Ovary (tissue), 9 donors: ENCODE results near the gene COL4A1. TPM values are rescaled to one million over a fixed set of nuclear protein-coding genes. Genes with fewer than 3 reads are reported as not detected.

ENCODE experiments used
- DNase-seq, 5 donors: peaks; one replicate each; pipeline ENCODE4 v3.0.0-alpha.2; 2019 to 2020
- H3K27ac ChIP-seq, 2 donors: fragments of 200-600 bp; one replicate each; pipeline versions ENCODE4 v1.5.1 to v1.8.0; 2019 to 2022
- H3K27me3 ChIP-seq: fragments of 200-600 bp; one replicate; pipeline ENCODE4 v1.8.0; 2022
- H3K36me3 ChIP-seq: fragments of 200-600 bp; sonication (generic); one replicate; pipeline ENCODE4 v1.5.1; 2019
- H3K4me1 ChIP-seq: one replicate; pipeline ENCODE4 v1.8.1; 2013; ENCODE audit warnings: mild to moderate bottlenecking, moderate library complexity; ENCODE audit not compliant: insufficient read depth
- H3K4me3 ChIP-seq: fragments of 200-600 bp; sonication (generic); one replicate; pipeline ENCODE4 v1.5.1; 2017
- H3K9me3 ChIP-seq, 2 donors: fragments of 200-600 bp in 1 of 2; sonication (generic) in 1 of 2; one replicate each; pipeline versions ENCODE4 v1.5.1 to v1.8.1; 2013 to 2019; ENCODE audit warnings: mild to moderate bottlenecking in 1 of 2, moderate library complexity in 1 of 2
- EP300 ChIP-seq: sonication (generic); formaldehyde crosslinking; IDR thresholded peaks from one replicate; pipeline ENCODE4 v1.6.1; 2017; ENCODE audit warnings: antibody characterized with exemption
- POLR2A ChIP-seq: fragments of 450-650 bp; IDR thresholded peaks from one replicate; pipeline ENCODE4 v1.6.1; 2017; ENCODE audit warnings: antibody characterized with exemption, mild to moderate bottlenecking, moderate library complexity
- WGBS, 3 donors: extraction: QIAGEN DNeasy Blood & Tissue Kit in 1 of 3; methylation state at CpG; one replicate each; pipeline versions ENCODE4 v1.1.5 to v1.1.7; 2013 to 2017; 5-methylcytosine and 5-hydroxymethylcytosine counted together
- intact Hi-C, 4 donors: fragments of 100-400 bp; cut with DNase I; formaldehyde crosslinking; loops; one replicate each; pipeline versions ENCODE4 v1.11.0 to v1.15.1; 2022 to 2023
- polyA plus RNA-seq, 2 donors: library from polyadenylated mRNA; stranded (reverse); fragments of 200-250 nt in 1 of 2; fragments of 350-450 nt in 1 of 2; fragmentation: Illumina TruSeq in 1 of 2; extraction: RNeasy Lipid Tissue Mini Kit (QIAGEN cat#74804) in 1 of 2; gene quantifications; one replicate each; pipeline ENCODE4 v1.2.3, GENCODE V29; 2013 to 2014
- total RNA-seq, 7 donors: library from RNA; depleted of rRNA in 2 of 7; stranded (reverse); fragments of >200 nt in 2 of 7; fragmentation: NEBNext Ultra II Directional in 3 of 7; extraction: Animal tissue kit (Norgen Biotek cat#: 25700) in 3 of 7; gene quantifications; one replicate each; pipeline versions ENCODE4 v1.1.0 to v1.2.4, GENCODE V29; 2016 to 2023
- TF ChIP-seq, protein P1 (sequence below), 3 donors: fragments of 450-650 bp in 2 of 3; fragments of 200-600 bp in 1 of 3; IDR thresholded peaks; one replicate each; pipeline versions ENCODE4 v1.5.1 to v1.8.0; 2016 to 2022; ENCODE audit warnings: antibody characterized with exemption in 3 of 3, mild to moderate bottlenecking in 1 of 3
- donor health status: DM: no; HTN: no; CAD: no; lungs with moderate emphysema.
- donor health status: DM: no; HTN: no; CAD: no.
- donor health status: Bipolar disorder and iron deficiency.
- donor health status: DM: yes; HTN: yes; CAD: no.
- donor health status: DM: no; HTN: no; CAD: no.
- donor health status: DM: yes; HTN: yes; CAD: no.

COL4A1 gene
- total and polyA plus RNA-seq, 9 donors = 42.3 to 421 (median 87.5) TPM

DNA sequence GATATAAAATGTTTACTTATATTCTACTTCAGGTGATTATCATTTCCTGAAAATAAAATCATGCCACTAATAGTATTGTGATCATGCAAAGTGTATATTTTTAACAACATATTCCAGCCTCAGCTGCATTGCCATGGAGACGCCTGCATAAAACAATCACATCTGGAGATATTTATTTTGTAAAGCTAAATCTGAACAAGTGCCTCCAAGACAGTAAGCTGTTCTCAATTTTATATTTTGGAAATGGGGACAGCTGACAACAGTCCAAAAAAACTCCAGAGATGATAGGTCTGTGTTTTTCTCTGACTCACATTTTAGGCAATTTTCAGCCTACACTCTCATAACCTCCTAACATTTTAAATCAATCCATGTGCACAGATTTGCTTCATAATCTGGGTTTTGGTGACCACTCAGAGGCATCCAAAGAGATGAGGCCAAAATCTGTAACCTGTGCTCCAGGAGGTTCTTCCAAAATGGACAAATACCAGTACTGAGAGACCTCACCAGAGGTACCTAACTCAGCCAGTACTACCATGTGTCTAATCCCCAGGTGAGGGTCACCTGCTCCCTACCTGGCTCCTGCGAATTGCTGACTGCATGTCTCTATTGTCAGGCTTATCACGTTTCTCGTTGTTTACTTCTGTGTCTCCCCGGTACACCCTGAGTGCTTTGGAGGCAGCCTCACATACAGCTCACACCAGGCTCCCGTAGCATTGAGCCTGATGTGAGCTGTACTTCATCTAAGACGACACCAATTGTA, 62.7 kb downstream of the COL4A1 start:
- Histone ChIP-seq H3K27me3 (no peaks in the 10 kb centered on the region), H3K27ac (no peak overlapping the region), H3K4me1 (peaks cover 22% of the 10 kb centered on the region), H3K4me3 (no peak overlapping the region), H3K36me3 (no peaks in the 10 kb centered on the region), H3K9me3 (no peaks in the 10 kb centered on the region)
- intact Hi-C loops = loop anchor here in 2 of 4 donors (5.0 to 10.0 kb wide), 3 partner anchors 61 to 171 kb away; partner anchors contain the start of genes COL4A1 (in 1 of the 2) and COL4A2 (in 1 of the 2)
- DNase-seq = no peak
- WGBS, 3 donors = 72 to 82% (median 82%) methylated on average over 7 of the region's 7 CpGs
- no peak for TF ChIP-seq POLR2A
- no peak for TF ChIP-seq EP300
- TF ChIP-seq, protein P1, sequence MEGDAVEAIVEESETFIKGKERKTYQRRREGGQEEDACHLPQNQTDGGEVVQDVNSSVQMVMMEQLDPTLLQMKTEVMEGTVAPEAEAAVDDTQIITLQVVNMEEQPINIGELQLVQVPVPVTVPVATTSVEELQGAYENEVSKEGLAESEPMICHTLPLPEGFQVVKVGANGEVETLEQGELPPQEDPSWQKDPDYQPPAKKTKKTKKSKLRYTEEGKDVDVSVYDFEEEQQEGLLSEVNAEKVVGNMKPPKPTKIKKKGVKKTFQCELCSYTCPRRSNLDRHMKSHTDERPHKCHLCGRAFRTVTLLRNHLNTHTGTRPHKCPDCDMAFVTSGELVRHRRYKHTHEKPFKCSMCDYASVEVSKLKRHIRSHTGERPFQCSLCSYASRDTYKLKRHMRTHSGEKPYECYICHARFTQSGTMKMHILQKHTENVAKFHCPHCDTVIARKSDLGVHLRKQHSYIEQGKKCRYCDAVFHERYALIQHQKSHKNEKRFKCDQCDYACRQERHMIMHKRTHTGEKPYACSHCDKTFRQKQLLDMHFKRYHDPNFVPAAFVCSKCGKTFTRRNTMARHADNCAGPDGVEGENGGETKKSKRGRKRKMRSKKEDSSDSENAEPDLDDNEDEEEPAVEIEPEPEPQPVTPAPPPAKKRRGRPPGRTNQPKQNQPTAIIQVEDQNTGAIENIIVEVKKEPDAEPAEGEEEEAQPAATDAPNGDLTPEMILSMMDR (IDR thresholded peaks at IDR 0.05) = no peak

DNA sequence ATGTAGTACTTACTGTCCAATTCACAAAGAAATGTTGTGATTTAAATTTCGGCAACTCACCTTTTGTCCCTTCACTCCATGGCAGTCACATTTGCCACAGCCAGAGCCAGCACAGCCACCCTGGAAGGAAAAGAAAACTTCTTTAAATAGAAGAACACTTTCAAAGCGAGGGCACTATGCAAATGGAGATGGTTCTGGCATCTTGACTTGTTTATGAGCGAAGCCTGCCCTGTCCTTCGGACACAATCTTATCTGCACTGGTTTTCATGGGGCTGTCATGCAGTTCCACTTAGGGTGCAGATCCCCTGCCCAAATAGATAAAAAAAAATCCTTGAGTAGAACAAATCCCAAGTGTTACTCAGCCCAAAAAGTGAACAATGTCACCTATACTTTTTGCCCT, 64.3 kb downstream of the COL4A1 start:
- intact Hi-C loops = loop anchor here in 2 of 4 donors (5.0 to 10.0 kb wide), 3 partner anchors 62 to 172 kb away; partner anchors contain the start of genes COL4A1 (in 1 of the 2) and COL4A2 (in 1 of the 2)
- Histone ChIP-seq H3K36me3 (no peaks in the 10 kb centered on the region), H3K27me3 (no peaks in the 10 kb centered on the region), H3K9me3 (no peaks in the 10 kb centered on the region), H3K27ac (no peak overlapping the region), H3K4me1 (peaks cover 16% of the 10 kb centered on the region), H3K4me3 (no peak overlapping the region)
- no peak for DNase-seq
- TF ChIP-seq POLR2A (no peak), EP300 (no peak)
- TF ChIP-seq, protein P1 (IDR thresholded peaks at IDR 0.05) = no peak
- 83 to 89% (median 87%) methylated on average over 4 of the region's 4 CpGs for WGBS, 3 donors

DNA sequence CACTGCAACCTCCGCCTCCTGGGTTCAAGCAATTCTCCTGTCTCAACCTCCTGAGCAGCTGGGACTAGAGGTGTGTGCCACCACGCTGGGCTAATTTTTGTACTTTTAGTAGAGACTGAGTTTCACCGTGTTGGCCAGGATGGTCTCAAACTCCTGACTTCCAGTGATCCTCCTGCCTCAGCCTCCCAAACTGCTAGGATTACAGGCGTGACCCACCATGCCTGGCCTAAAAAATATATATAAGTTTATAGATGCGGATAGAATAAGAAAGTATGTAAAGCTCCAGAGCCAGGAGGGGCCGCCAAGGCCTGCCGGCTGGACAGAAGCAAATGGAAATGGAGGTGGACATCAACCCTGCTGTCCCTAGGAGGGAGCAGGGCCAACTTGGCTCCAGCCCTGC, 66.0 kb downstream of the COL4A1 start:
- no peak for DNase-seq
- Histone ChIP-seq H3K27ac (no peak overlapping the region), H3K4me3 (no peak overlapping the region), H3K27me3 (no peaks in the 10 kb centered on the region), H3K36me3 (no peaks in the 10 kb centered on the region), H3K4me1 (peaks cover 13% of the 10 kb centered on the region), H3K9me3 (no peaks in the 10 kb centered on the region)
- WGBS, 3 donors = 95 to 98% (median 97%) methylated on average over 7 of the region's 7 CpGs
- intact Hi-C loops = loop anchor here in 2 of 4 donors (5.0 to 10.0 kb wide), 3 partner anchors 64 to 174 kb away; partner anchors contain the start of genes COL4A1 (in 1 of the 2) and COL4A2 (in 1 of the 2)
- TF ChIP-seq POLR2A = no peak
- TF ChIP-seq, protein P1 (IDR thresholded peaks at IDR 0.05) = no peak
- no peak for TF ChIP-seq EP300

DNA sequence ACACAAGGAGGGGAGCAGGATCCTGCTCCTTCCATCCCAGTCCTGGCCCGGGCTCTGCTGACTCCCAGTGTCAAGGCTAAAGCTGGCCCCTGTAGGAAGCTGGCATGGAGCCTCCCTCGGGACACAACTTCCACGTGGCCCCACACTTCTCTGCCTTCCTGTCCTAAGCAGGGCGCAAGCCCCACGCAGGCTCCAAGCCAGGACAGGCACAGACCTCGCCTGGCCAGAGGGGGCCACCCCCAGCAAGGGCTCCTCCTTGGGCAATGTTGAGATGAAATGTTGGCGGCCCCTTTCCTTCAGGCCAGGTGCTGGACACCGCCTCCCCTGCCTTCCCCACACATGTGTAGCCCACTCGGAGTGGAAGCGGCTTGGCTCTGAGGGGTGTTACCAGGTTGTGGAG, 66.6 kb downstream of the COL4A1 start:
- DNase-seq = no peak
- H3K27me3 ChIP-seq = no peaks in the 10 kb centered on the region
- no peaks in the 10 kb centered on the region for H3K9me3 ChIP-seq
- intact Hi-C loops = loop anchor here in 2 of 4 donors (5.0 to 10.0 kb wide), 3 partner anchors 64 to 174 kb away; partner anchors contain the start of genes COL4A1 (in 1 of the 2) and COL4A2 (in 1 of the 2)
- no peaks in the 10 kb centered on the region for H3K36me3 ChIP-seq
- no peak overlapping the region for H3K4me3 ChIP-seq
- WGBS, 3 donors = 81 to 86% (median 86%) methylated on average over 10 of the region's 10 CpGs
- H3K4me1 ChIP-seq = peaks cover 13% of the 10 kb centered on the region
- no peak overlapping the region for H3K27ac ChIP-seq
- TF ChIP-seq, protein P1 (IDR thresholded peaks at IDR 0.05) = no peak
- TF ChIP-seq EP300 (no peak), POLR2A (no peak)
